Activated B cell treated with CpG ODN at 0.5 μM for 24 hours (primary cell): ENCODE results near the gene ZSWIM6. TPM values are rescaled to one million over a fixed set of nuclear protein-coding genes. Genes with fewer than 3 reads are reported as not detected.

Experiments
- ATAC-seq: fragments of 200-7000 bp; cut with Tn5 transposase; one replicate; pipeline ENCODE4 v1.10.0; 2021; ENCODE audit warnings: low read depth, mild to moderate bottlenecking, moderate library complexity
- CTCF ChIA-PET: fragments of 350-600 bp; sonication (Branson Sonifier 250); formaldehyde crosslinking; loops from one replicate; lab custom pipeline; 2021; ENCODE audit warnings: antibody characterized with exemption; lab: Charles Lee
- POLR2A ChIA-PET: fragments of 350-600 bp; sonication (Branson Sonifier 250); formaldehyde crosslinking; loops from one replicate; lab custom pipeline; 2021; ENCODE audit warnings: antibody characterized with exemption; lab: Charles Lee
- DNase-seq: peaks from one replicate; pipeline ENCODE4 v3.0.0; 2022
- H3K27ac Mint-ChIP-seq: one replicate; pipeline ENCODE4 v1.8.0; 2020; ENCODE audit warnings: mixed read lengths
- H3K27me3 Mint-ChIP-seq: one replicate; pipeline ENCODE4 v1.8.0; 2021; ENCODE audit warnings: mixed read lengths
- H3K36me3 Mint-ChIP-seq: one replicate; pipeline ENCODE4 v1.8.0; 2021; ENCODE audit warnings: low read depth, mixed read lengths
- H3K4me1 Mint-ChIP-seq: one replicate; pipeline ENCODE4 v1.8.0; 2021; ENCODE audit warnings: mixed read lengths
- H3K4me3 Mint-ChIP-seq: one replicate; pipeline ENCODE4 v1.8.0; 2020; ENCODE audit warnings: mild to moderate bottlenecking, mixed read lengths
- H3K9me3 Mint-ChIP-seq: one replicate; pipeline ENCODE4 v1.8.0; 2020; ENCODE audit warnings: mixed read lengths
- intact Hi-C: fragments of 100-400 bp; cut with micrococcal nuclease; formaldehyde crosslinking; loops from one replicate; pipeline ENCODE4 v1.15.1; 2024
- total RNA-seq: library from RNA; stranded (reverse); gene quantifications from 2 replicates; pipeline ENCODE4 v1.2.3, GENCODE V29; 2022
- TF ChIP-seq, protein P1 (sequence below): fragments of 200-600 bp; IDR thresholded peaks from one replicate; pipeline ENCODE4 v1.8.0; 2022; ENCODE audit warnings: antibody characterized with exemption, mild to moderate bottlenecking

The ZSWIM6 gene
- total RNA-seq, 1 donor from 2014 or later, result 8.5 TPM

DNA sequence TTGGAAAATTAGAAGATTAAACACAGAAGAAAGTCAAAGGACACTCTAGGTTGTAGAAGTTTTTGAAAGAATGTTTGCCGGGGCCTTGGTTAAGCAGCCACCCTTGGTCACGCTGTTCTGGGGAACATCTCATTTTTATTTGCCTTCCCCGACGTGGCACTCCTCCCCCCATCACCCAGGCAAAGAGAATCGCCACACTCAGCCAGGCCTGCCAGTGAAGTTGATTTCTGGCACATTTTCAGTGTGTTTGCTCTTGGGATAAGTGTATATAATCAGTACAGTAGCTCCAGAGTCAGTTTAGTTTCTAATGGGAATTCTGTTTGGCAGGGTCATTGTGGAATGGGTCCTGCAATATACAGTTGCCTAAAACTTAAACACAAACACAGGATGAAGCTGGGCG is 243.5 kb downstream of the ZSWIM6 start:
- Mint-ChIP-seq H3K27me3 (no peaks in the 10 kb centered on the region), H3K4me1 (no peaks in the 10 kb centered on the region), H3K27ac (no peak overlapping the region), H3K4me3 (no peak overlapping the region), H3K9me3 (no peaks in the 10 kb centered on the region), H3K36me3 (no peaks in the 10 kb centered on the region)
- ATAC-seq (no peak), DNase-seq (no peak)
- TF ChIP-seq, protein P1, sequence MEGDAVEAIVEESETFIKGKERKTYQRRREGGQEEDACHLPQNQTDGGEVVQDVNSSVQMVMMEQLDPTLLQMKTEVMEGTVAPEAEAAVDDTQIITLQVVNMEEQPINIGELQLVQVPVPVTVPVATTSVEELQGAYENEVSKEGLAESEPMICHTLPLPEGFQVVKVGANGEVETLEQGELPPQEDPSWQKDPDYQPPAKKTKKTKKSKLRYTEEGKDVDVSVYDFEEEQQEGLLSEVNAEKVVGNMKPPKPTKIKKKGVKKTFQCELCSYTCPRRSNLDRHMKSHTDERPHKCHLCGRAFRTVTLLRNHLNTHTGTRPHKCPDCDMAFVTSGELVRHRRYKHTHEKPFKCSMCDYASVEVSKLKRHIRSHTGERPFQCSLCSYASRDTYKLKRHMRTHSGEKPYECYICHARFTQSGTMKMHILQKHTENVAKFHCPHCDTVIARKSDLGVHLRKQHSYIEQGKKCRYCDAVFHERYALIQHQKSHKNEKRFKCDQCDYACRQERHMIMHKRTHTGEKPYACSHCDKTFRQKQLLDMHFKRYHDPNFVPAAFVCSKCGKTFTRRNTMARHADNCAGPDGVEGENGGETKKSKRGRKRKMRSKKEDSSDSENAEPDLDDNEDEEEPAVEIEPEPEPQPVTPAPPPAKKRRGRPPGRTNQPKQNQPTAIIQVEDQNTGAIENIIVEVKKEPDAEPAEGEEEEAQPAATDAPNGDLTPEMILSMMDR, result no peak
- POLR2A ChIA-PET, result no interaction called here
- intact Hi-C loops, result no loop called here
- CTCF ChIA-PET, result no interaction called here

DNA sequence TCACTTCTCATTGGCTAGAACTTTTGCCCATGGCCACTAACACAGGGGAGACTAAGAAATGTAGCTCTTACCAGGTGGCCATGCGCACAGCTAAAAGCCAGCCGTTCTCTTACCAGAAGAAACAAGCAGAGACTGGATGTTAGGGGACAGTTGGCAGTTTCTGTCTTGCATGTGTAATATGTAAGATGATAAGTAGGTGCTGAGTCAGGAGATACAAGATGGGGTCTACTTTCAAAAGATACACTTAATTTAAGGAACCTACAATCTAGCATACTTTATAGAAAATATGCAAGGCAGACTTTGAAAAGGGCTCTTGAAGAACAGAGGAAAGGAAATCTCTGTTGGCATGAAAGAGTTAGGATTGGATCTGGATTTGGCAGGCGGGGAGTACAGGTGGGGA is 244.5 kb downstream of the ZSWIM6 start:
- DNase-seq (no peak), ATAC-seq (no peak)
- Mint-ChIP-seq H3K4me1 (no peaks in the 10 kb centered on the region), H3K27me3 (no peaks in the 10 kb centered on the region), H3K27ac (no peak overlapping the region), H3K4me3 (no peak overlapping the region), H3K9me3 (no peaks in the 10 kb centered on the region), H3K36me3 (no peaks in the 10 kb centered on the region)
- ChIA-PET POLR2A (no interaction called here), CTCF (no interaction called here)
- TF ChIP-seq, protein P1, result no peak
- intact Hi-C loops, result no loop called here

DNA sequence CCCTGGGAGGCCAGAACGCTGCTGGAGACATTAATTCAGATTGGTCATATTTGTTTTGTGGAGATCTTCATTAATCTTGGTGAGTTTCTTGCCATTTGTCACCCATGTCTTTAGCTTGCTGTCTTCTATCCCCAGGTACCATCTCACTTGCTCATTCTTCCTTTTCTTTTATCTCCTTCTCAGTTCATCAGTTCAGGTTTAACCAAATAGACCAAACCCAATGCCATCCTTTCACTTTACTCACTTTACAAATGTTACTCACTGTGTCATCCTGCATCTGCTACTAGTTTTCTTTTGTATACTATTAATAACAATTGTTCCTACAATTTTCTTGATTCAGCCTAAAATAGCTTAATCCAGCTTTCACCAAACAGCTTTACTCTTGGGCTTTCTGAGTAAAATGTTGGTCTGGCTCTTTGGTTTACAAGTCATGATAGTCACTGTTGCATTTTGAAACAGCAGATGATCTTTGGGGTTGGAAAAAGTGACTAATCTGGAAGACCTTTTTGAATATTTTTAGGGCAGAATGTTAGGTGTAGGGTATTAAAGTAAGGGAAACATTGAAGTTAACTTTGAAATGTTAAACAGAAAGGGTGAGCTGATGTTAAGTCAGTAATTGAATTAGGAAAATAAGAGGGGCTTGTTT is 246.9 kb downstream of the ZSWIM6 start:
- ChIA-PET POLR2A (no interaction called here), CTCF (no interaction called here)
- no peak for DNase-seq
- Mint-ChIP-seq H3K4me3 (no peak overlapping the region), H3K27ac (no peak overlapping the region), H3K4me1 (no peaks in the 10 kb centered on the region), H3K27me3 (no peaks in the 10 kb centered on the region), H3K9me3 (no peaks in the 10 kb centered on the region), H3K36me3 (no peaks in the 10 kb centered on the region)
- TF ChIP-seq, protein P1, result no peak
- intact Hi-C loops, result no loop called here
- no peak for ATAC-seq

DNA sequence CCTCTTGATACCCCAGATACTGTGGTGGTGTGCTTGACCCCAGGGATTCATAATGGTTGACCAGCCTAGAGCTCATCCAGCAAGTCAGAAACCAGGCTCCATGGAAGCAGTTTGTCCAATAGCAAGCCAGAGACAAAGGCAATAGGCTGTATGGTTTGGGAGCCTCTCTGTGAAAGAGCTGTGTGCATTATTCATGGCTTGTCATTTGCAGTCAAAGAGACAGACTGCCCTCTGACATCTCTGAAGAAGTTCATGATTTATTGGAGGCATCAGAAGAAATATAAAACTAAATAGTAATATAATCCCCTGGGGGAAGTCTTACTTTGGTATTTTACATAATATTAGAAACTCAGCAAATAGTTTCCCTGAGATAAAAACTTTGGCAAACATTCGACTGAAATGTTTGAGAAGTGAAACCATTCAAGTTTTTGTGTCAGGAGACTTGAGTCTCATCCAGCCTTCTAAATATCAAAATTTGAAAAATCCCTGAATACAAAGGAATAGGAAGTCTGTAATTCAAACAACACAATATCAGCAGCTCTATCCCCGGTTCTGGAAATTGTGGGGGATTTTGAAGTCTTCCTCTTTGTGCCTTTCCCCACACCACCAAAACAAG is 250.3 kb downstream of the ZSWIM6 start:
- TF ChIP-seq, protein P1, result no peak
- Mint-ChIP-seq H3K9me3 (peaks cover under 1% of the 10 kb centered on the region), H3K4me1 (no peaks in the 10 kb centered on the region), H3K36me3 (no peaks in the 10 kb centered on the region), H3K27ac (no peak overlapping the region), H3K27me3 (peaks cover 4% of the 10 kb centered on the region), H3K4me3 (no peak overlapping the region)
- no peak for DNase-seq
- ChIA-PET POLR2A (no interaction called here), CTCF (no interaction called here)
- no peak for ATAC-seq
- intact Hi-C loops, result no loop called here

DNA sequence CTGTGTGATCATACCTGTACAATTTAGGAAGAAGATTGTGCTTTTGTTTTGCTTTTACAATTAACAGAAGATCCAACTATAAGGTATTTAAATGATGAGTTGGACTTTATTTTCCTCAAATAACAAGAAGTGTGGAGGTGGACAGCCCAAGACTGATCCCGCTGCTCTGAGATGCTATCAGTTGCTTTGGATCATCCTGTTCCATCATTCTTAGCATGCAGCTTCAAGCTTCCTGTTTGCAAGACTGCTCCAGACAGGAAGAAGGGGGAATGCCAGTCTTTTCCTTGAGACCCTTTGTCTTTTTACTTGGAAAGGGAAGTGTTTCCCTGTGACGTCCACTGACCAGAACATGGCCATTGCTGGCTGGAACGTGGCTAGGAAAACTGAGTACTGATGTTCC is 250.8 kb downstream of the ZSWIM6 start:
- Mint-ChIP-seq H3K36me3 (no peaks in the 10 kb centered on the region), H3K4me3 (no peak overlapping the region), H3K9me3 (peaks cover 4% of the 10 kb centered on the region), H3K4me1 (no peaks in the 10 kb centered on the region), H3K27me3 (peaks cover 4% of the 10 kb centered on the region), H3K27ac (no peak overlapping the region)
- ChIA-PET CTCF (no interaction called here), POLR2A (no interaction called here)
- DNase-seq, result no peak
- no peak for ATAC-seq
- intact Hi-C loops, result no loop called here
- TF ChIP-seq, protein P1, result no peak
